ENCODE results near the gene PDLIM5. TPM values are rescaled to one million over a fixed set of nuclear protein-coding genes. Genes with fewer than 3 reads are reported as not detected.
A peak's percentile ranks its signal among the peaks of the same experiment; 100 is the strongest.

The PDLIM5 gene
- polyA plus RNA-seq, 1 donor (not counting 4 experiments of a cell fraction or from before 2014, with no cell fraction given) = 112 TPM

GRCh38 chr4:94634271-94634670 lies 182.5 kb downstream of the PDLIM5 start:
- Histone ChIP-seq H3K9ac (ENCODE audit: control insufficient read depth, extremely low read depth, insufficient read depth, low read length) (no peak overlapping the region), H3K36me3 (ENCODE audit: control insufficient read depth in 2 of 2, extremely low read depth in 1 of 2, insufficient read depth in 2 of 2, low read length in 2 of 2) (peaks cover under 1 to 9% of the 10 kb centered on the region in 2 experiments), H3K79me2 (ENCODE audit: control insufficient read depth, insufficient read depth, low read length) (no peaks in the 10 kb centered on the region), H4K20me1 (ENCODE audit: control insufficient read depth, extremely low read depth, insufficient read depth, low read length) (no peaks in the 10 kb centered on the region), H3K4me2 (ENCODE audit: control insufficient read depth, extremely low read depth, insufficient read depth, low read depth, low read length) (no peak overlapping the region), H3K4me1 (ENCODE audit: control insufficient read depth, extremely low read depth, insufficient read depth, low read length) (no peaks in the 10 kb centered on the region), H3K27me3 (ENCODE audit: control insufficient read depth, extremely low read depth, insufficient read depth, low read length) (no peaks in the 10 kb centered on the region), H3K4me3 (ENCODE audit: control insufficient read depth in 2 of 3, extremely low read depth in 1 of 3, insufficient read depth in 2 of 3, low read depth in 1 of 3, low read length in 3 of 3) (no peak overlapping the region), H2AFZ (ENCODE audit: control insufficient read depth, low read length) (no peak overlapping the region), H3K9me3 (ENCODE audit: control insufficient read depth, low read depth, low read length) (no peaks in the 10 kb centered on the region), H3K9me1 (ENCODE audit: control insufficient read depth, extremely low read depth, insufficient read depth, low read length) (no peaks in the 10 kb centered on the region), H3K27ac (ENCODE audit: control insufficient read depth, insufficient read depth, low read length) (no peak overlapping the region)
- dilution Hi-C loops (cut with MboI; ENCODE audit: extremely low pct_ligation_motif_present, low sequenced_read_pairs) = no loop called here
- no peak for TF ChIP-seq EZH2 (IDR thresholded peaks at IDR 0.05; ENCODE audit: low read length)
- TF ChIP-seq, protein P1, sequence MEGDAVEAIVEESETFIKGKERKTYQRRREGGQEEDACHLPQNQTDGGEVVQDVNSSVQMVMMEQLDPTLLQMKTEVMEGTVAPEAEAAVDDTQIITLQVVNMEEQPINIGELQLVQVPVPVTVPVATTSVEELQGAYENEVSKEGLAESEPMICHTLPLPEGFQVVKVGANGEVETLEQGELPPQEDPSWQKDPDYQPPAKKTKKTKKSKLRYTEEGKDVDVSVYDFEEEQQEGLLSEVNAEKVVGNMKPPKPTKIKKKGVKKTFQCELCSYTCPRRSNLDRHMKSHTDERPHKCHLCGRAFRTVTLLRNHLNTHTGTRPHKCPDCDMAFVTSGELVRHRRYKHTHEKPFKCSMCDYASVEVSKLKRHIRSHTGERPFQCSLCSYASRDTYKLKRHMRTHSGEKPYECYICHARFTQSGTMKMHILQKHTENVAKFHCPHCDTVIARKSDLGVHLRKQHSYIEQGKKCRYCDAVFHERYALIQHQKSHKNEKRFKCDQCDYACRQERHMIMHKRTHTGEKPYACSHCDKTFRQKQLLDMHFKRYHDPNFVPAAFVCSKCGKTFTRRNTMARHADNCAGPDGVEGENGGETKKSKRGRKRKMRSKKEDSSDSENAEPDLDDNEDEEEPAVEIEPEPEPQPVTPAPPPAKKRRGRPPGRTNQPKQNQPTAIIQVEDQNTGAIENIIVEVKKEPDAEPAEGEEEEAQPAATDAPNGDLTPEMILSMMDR (optimal IDR thresholded peaks at IDR 0.05 in 1 of 3, IDR thresholded peaks at IDR 0.05 in 1 of 3, conservative IDR thresholded peaks at IDR 0.05 in 1 of 3; ENCODE audit: extremely low read depth in 1 of 3, insufficient read depth in 2 of 3, low read length in 3 of 3) = no peak
- DNase-seq (ENCODE audit: low read depth, low spot score) (no peak), FAIRE-seq (peak; percentile 5)

DNA sequence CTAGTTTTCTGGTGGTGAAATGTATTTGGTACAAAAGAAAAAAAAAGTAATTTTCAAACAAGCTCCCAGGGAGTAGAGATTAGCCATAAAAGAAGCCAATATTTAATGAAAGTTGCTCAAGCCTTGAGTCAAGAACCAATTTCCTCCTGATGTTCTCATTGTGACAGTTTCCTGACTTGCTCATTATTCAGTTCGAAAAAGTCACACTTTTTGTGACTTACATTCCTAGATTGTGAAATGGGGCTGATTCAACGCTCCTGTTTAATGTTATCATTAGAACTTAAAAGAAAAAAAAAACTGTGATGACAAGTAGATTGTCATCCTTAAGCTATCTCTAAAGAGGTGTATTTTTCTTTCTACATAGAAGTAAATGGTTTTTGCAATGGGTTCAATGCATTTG lies 183.4 kb downstream of the PDLIM5 start:
- dilution Hi-C loops (cut with MboI; ENCODE audit: extremely low pct_ligation_motif_present, low sequenced_read_pairs) = no loop called here
- H3K9me1 ChIP-seq (ENCODE audit: control insufficient read depth, extremely low read depth, insufficient read depth, low read length) = no peaks in the 10 kb centered on the region
- DNase-seq (ENCODE audit: low read depth, low spot score) (no peak), FAIRE-seq (no peak)
- no peak overlapping the region for H3K4me2 ChIP-seq (ENCODE audit: control insufficient read depth, extremely low read depth, insufficient read depth, low read depth, low read length)
- H2AFZ ChIP-seq (ENCODE audit: control insufficient read depth, low read length) = no peak overlapping the region
- H3K27me3 ChIP-seq (ENCODE audit: control insufficient read depth, extremely low read depth, insufficient read depth, low read length) = no peaks in the 10 kb centered on the region
- TF ChIP-seq, protein P1 (optimal IDR thresholded peaks at IDR 0.05 in 1 of 3, IDR thresholded peaks at IDR 0.05 in 1 of 3, conservative IDR thresholded peaks at IDR 0.05 in 1 of 3; ENCODE audit: extremely low read depth in 1 of 3, insufficient read depth in 2 of 3, low read length in 3 of 3) = no peak
- TF ChIP-seq EZH2 (IDR thresholded peaks at IDR 0.05; ENCODE audit: low read length) = no peak
- no peak overlapping the region for H3K4me3 ChIP-seq (ENCODE audit: control insufficient read depth in 2 of 3, extremely low read depth in 1 of 3, insufficient read depth in 2 of 3, low read depth in 1 of 3, low read length in 3 of 3)
- H3K9me3 ChIP-seq (ENCODE audit: control insufficient read depth, low read depth, low read length) = no peaks in the 10 kb centered on the region
- no peaks in the 10 kb centered on the region for H4K20me1 ChIP-seq (ENCODE audit: control insufficient read depth, extremely low read depth, insufficient read depth, low read length)
- H3K27ac ChIP-seq (ENCODE audit: control insufficient read depth, insufficient read depth, low read length) = no peak overlapping the region
- H3K4me1 ChIP-seq (ENCODE audit: control insufficient read depth, extremely low read depth, insufficient read depth, low read length) = peaks cover 1% of the 10 kb centered on the region
- H3K36me3 ChIP-seq (ENCODE audit: control insufficient read depth in 2 of 2, extremely low read depth in 1 of 2, insufficient read depth in 2 of 2, low read length in 2 of 2) = peaks cover 3 to 11% of the 10 kb centered on the region in 2 experiments
- H3K79me2 ChIP-seq (ENCODE audit: control insufficient read depth, insufficient read depth, low read length) = no peaks in the 10 kb centered on the region
- no peak overlapping the region for H3K9ac ChIP-seq (ENCODE audit: control insufficient read depth, extremely low read depth, insufficient read depth, low read length)
